Prostate gland (tissue), 2 donors: ENCODE measurements around the gene BHLHA15. TPM values are rescaled to one million over a fixed set of nuclear protein-coding genes. Genes with fewer than 3 reads are reported as not detected.

ENCODE experiments used
- DNase-seq: peaks from one replicate; pipeline ENCODE4 v3.0.0-alpha.2; 2019; ENCODE audit warnings: low spot score
- H3K27ac ChIP-seq, 2 donors: fragments of 200-600 bp; sonication (generic); 2 replicates each; pipeline ENCODE4 v1.5.1; 2017 to 2019
- H3K27me3 ChIP-seq: fragments of 200-600 bp; sonication (generic); replicated peaks from 2 replicates; pipeline ENCODE4 v1.5.1; 2019; ENCODE audit not compliant: insufficient read depth
- H3K36me3 ChIP-seq, 2 donors: fragments of 200-600 bp; sonication (generic); 1 replicate in 1 of 2; 2 replicates in 1 of 2; pipeline versions ENCODE4 v1.5.1 to v1.8.1; 2017 to 2019
- H3K4me1 ChIP-seq: fragments of 200-600 bp; sonication (generic); replicated peaks from 2 replicates; pipeline ENCODE4 v1.5.1; 2019
- H3K4me3 ChIP-seq, 2 donors: fragments of 200-600 bp; sonication (generic); 2 replicates each; pipeline ENCODE4 v1.5.1; 2017 to 2019
- H3K9me3 ChIP-seq: fragments of 200-600 bp; sonication (generic); 2 replicates; pipeline ENCODE4 v1.5.1; 2017
- POLR2A ChIP-seq: fragments of 450-650 bp; IDR thresholded peaks from one replicate; pipeline ENCODE4 v1.6.1; 2016; ENCODE audit warnings: antibody characterized with exemption, mild to moderate bottlenecking
- POLR2AphosphoS5 ChIP-seq: sonication (generic); formaldehyde crosslinking; IDR thresholded peaks from one replicate; pipeline ENCODE4 v1.6.1; 2017; ENCODE audit warnings: antibody characterized with exemption
- WGBS: methylation state at CpG from one replicate; pipeline ENCODE4 v1.1.5; 2018; 5-methylcytosine and 5-hydroxymethylcytosine counted together
- intact Hi-C: fragments of 100-400 bp; cut with DNase I; formaldehyde crosslinking; loops from one replicate; pipeline ENCODE4 v1.14.2; 2022
- total RNA-seq, 2 donors: library from RNA; depleted of rRNA; stranded (reverse); fragments of >200 nt; gene quantifications; one replicate each; pipeline ENCODE4 v1.1.0, GENCODE V29; 2016
- TF ChIP-seq, protein P1 (sequence below), 4 experiments: fragments of 200-600 bp in 2 of 4; fragments of 450-650 bp in 2 of 4; sonication (generic) in 2 of 4; IDR thresholded peaks; 1 replicate in 3 of 4; 2 replicates in 1 of 4; pipeline ENCODE4 v1.5.1; 2016 to 2019; ENCODE audit warnings: antibody characterized with exemption in 4 of 4, mild to moderate bottlenecking in 2 of 4, moderate library complexity in 2 of 4

BHLHA15 gene
- total RNA-seq, 2 donors from 2014 or later, result 24.6 to 90.9 TPM

DNA sequence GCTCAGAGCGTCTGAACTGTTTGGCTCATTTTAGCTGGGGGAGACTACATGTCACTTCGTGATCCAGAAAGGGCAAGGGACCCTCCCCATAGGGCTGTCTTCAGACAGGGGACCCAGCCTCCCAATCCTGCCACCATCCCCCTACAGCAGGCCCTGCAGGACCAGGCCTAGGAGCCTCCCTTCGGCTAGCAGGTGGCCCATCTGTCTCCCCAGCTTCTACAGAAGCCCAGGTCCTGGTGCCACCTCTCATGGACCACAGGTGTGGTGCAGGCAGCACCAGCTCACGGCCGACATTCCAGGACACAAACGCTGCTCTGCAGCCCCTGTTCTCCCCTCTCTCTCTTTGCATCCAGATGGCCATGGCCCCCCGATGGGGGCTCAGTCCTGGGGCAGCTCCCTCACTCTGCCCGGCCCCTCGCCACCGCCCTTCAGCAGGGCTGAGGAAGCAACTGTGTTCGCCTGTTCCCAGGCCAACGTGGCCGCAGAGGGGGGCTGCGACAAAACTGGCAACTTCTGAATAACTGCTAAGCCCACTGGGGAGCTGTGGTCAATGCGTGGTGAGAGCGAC is 30.5 kb downstream of the BHLHA15 start:
- H3K4me3 ChIP-seq, result no peak overlapping the region

DNA sequence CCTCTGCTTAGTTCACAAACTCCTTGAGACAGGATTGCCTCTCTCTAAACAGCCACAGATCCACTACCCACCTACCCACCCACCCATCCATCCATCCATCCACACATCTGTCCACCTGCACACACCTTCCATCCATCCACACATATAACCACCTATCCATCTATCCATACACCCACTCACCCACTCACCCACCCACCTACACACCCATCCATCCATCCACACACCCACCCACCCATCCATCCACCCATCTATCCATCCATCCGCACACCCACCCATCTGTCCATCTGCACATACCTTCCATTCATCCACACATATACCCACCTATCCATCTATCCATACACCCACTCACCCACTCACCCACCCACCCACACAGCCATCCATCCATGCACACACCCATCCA is 31.1 kb downstream of the BHLHA15 start:
- 85% methylated on average over 1 of the region's 1 CpG for WGBS
- Histone ChIP-seq H3K27me3 (no peaks in the 10 kb centered on the region), H3K27ac (no peak overlapping the region), H3K4me1 (no peaks in the 10 kb centered on the region), H3K4me3 (no peak overlapping the region), H3K36me3 (no peaks in the 10 kb centered on the region), H3K9me3 (no peaks in the 10 kb centered on the region)
- TF ChIP-seq POLR2A (no peak), POLR2AphosphoS5 (no peak)
- intact Hi-C loops, result no loop called here
- DNase-seq, result no peak

More for the DNA sequence above, 30.5 kb downstream of the BHLHA15 start:
- H3K27ac ChIP-seq, result peak overlapping the region in 1 of 2 donors; percentile 37
- no peaks in the 10 kb centered on the region for H3K27me3 ChIP-seq
- no peaks in the 10 kb centered on the region for H3K9me3 ChIP-seq
- WGBS, result 85% methylated on average over 16 of the region's 16 CpGs
- H3K4me1 ChIP-seq, result no peaks in the 10 kb centered on the region
- no peak for TF ChIP-seq POLR2AphosphoS5
- TF ChIP-seq POLR2A, result no peak
- TF ChIP-seq, protein P1, sequence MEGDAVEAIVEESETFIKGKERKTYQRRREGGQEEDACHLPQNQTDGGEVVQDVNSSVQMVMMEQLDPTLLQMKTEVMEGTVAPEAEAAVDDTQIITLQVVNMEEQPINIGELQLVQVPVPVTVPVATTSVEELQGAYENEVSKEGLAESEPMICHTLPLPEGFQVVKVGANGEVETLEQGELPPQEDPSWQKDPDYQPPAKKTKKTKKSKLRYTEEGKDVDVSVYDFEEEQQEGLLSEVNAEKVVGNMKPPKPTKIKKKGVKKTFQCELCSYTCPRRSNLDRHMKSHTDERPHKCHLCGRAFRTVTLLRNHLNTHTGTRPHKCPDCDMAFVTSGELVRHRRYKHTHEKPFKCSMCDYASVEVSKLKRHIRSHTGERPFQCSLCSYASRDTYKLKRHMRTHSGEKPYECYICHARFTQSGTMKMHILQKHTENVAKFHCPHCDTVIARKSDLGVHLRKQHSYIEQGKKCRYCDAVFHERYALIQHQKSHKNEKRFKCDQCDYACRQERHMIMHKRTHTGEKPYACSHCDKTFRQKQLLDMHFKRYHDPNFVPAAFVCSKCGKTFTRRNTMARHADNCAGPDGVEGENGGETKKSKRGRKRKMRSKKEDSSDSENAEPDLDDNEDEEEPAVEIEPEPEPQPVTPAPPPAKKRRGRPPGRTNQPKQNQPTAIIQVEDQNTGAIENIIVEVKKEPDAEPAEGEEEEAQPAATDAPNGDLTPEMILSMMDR (IDR thresholded peaks at IDR 0.05), result no peak
- DNase-seq, result no peak
- no peaks in the 10 kb centered on the region for H3K36me3 ChIP-seq
- intact Hi-C loops, result no loop called here

DNA sequence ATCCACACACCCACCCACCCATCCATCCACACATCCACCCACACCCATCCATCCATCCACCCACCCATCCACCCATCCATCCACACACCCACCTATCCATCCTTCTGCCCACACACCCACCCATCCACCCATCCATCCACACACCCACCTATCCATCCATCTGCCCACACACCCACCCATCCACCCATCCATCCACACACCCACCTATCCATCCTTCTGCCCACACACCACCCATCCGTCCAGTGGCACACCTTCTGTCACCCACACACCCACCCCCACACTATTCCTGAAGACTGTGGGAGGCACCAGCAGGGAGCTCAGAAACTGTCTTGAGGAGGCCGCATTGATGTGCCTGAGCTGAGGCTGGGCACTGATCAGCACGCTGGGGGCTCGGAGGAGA is 31.7 kb downstream of the BHLHA15 start:
- no peaks in the 10 kb centered on the region for H3K9me3 ChIP-seq
- H3K27me3 ChIP-seq, result no peaks in the 10 kb centered on the region
- H3K27ac ChIP-seq, result no peak overlapping the region
- H3K4me3 ChIP-seq, result no peak overlapping the region
- 97% methylated on average over 4 of the region's 4 CpGs for WGBS
- no peaks in the 10 kb centered on the region for H3K4me1 ChIP-seq
- H3K36me3 ChIP-seq, result no peaks in the 10 kb centered on the region
- TF ChIP-seq POLR2A (no peak), POLR2AphosphoS5 (no peak)
- TF ChIP-seq, protein P1 (IDR thresholded peaks at IDR 0.05), result no peak
- no peak for DNase-seq
- intact Hi-C loops, result no loop called here

- Histone ChIP-seq H3K9me3 (no peaks in the 10 kb centered on the region), H3K4me1 (no peaks in the 10 kb centered on the region), H3K36me3 (no peaks in the 10 kb centered on the region), H3K4me3 (no peak overlapping the region), H3K27me3 (no peaks in the 10 kb centered on the region), H3K27ac (no peak overlapping the region)
- intact Hi-C loops, result no loop called here
- WGBS, result 92% methylated on average over 14 of the region's 14 CpGs
- no peak for TF ChIP-seq POLR2AphosphoS5
- TF ChIP-seq, protein P1 (IDR thresholded peaks at IDR 0.05), result no peak
- TF ChIP-seq POLR2A, result no peak
- DNase-seq, result no peak
These were observed 33.6 kb downstream of the BHLHA15 start for GRCh38 chr7:98244871-98245270.

- Histone ChIP-seq H3K27me3 (no peaks in the 10 kb centered on the region), H3K4me1 (peaks cover 10% of the 10 kb centered on the region), H3K9me3 (no peaks in the 10 kb centered on the region), H3K27ac (no peak overlapping the region), H3K36me3 (no peaks in the 10 kb centered on the region), H3K4me3 (no peak overlapping the region)
- intact Hi-C loops, result no loop called here
- DNase-seq, result no peak
- TF ChIP-seq, protein P1 (IDR thresholded peaks at IDR 0.05), result no peak
- TF ChIP-seq POLR2AphosphoS5, result no peak
- no peak for TF ChIP-seq POLR2A
- WGBS, result 96% methylated on average over 12 of the region's 12 CpGs
These were observed 36.9 kb downstream of the BHLHA15 start for GRCh38 chr7:98248156-98248555.
